HG02938 (cell line): ENCODE data around the gene SNED1.

Source experiments
- ATAC-seq: cut with Tn5 transposase; IDR thresholded peaks from one replicate; pipeline ENCODE4 v1.9.1; 2021; ENCODE audit warnings: mild to moderate bottlenecking, moderate library complexity; ENCODE audit not compliant: unreplicated experiment

SNED1 gene

DNA sequence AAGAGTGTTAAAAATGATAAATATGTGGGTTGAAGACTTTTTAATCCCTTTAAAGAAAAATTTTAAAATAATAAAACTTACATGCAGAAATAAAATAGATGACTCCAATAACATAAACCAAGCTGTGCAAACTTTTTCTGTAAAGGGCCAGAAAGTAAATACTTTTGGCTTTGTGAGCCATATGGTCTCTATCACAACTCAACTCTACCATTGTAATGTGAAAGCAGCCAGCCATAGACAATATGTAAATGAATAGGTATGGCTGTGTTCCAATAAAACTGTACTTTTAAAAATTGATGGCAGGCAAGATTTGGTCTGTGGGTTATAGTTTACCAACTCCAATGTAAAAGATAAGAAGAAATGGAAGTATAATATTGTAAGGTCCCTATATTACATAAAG, 45.2 kb downstream of the SNED1 start:
- no peak for ATAC-seq

DNA sequence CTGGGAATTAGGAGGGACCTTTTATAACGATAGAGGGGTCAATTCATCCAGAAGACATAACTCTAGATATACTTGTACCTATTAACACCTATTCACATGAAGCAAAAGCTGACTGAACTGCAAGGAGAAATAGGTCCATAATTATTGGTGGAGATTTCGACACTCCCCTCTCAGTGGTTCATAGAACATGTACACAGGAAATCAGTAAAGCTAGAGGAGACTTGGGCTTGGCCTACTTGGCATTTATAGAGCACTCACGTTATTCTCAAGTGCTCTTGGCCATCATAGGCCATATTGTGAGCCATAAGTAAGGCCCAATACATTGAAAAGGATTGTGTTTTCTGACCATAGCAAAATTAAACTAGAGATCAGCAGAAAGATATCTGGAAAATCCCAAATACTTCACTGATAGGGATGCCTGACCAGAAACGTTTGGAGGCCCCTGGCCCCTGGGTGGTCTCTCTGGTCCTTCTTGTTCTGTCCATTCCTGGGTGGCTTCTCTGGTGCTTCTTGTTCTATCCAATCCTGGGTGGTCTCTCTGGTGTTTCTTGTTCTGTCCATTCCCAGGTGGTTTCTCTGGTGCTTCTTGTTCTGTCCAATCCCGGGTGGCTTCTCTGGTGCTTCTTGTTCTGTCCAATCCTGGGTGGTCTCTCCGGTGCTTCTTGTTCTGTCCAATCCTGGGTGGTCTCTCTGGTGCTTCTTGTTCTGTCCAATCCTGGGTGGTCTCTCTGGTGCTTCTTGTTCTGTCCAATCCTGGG, 49.0 kb downstream of the SNED1 start:
- no peak for ATAC-seq

DNA sequence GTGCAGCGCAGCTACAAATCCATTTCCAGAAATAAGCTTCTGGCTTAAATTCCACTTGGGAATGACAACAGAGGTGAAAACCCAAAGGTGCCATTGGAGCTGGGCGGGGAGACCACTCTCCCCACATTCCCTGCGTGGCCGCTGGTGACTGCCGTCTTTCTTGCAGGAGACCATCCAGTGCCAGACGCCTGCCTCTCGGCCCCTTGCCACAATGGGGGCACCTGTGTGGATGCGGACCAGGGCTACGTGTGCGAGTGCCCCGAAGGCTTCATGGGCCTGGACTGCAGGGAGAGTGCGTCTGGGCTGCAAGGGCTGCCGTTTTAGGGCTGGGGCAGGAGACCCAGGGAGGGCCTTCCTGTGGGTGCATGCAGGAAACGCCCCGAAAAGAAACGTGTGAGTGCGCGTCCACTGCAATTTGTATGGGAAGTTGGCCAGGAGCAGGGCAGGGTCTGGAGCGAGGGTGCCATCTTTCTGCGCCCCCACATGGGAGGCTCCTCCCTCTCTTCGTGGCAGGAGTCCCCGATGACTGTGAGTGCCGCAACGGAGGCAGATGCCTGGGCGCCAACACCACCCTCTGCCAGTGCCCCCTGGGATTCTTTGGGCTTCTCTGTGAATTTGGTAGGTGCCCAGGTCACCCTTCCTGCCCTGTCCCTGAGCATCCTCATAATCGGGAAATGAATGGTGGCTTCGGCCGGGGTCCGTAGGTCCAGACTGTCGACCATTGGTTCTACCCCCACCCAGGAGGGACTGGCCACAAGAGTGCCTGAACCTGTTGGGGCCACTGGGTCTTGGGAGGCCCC, 49.9 kb downstream of the SNED1 start:
- ATAC-seq, result no peak

DNA sequence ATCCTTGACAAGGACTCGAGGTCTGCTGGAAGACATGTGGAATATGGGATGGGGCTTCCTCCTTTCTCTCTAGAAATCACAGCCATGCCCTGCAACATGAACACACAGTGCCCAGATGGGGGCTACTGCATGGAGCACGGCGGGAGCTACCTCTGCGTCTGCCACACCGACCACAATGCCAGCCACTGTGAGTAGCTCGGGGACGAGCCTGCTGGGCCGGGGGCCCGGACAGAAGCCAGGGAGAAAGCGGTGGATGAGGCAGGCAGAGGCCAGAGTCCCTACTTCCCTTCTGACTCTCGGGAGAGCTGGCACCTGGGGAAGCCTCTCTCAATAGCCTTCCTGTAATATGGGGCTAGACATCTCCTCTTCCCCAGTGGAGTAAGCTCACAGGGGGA, 50.5 kb downstream of the SNED1 start:
- ATAC-seq, result no peak

DNA sequence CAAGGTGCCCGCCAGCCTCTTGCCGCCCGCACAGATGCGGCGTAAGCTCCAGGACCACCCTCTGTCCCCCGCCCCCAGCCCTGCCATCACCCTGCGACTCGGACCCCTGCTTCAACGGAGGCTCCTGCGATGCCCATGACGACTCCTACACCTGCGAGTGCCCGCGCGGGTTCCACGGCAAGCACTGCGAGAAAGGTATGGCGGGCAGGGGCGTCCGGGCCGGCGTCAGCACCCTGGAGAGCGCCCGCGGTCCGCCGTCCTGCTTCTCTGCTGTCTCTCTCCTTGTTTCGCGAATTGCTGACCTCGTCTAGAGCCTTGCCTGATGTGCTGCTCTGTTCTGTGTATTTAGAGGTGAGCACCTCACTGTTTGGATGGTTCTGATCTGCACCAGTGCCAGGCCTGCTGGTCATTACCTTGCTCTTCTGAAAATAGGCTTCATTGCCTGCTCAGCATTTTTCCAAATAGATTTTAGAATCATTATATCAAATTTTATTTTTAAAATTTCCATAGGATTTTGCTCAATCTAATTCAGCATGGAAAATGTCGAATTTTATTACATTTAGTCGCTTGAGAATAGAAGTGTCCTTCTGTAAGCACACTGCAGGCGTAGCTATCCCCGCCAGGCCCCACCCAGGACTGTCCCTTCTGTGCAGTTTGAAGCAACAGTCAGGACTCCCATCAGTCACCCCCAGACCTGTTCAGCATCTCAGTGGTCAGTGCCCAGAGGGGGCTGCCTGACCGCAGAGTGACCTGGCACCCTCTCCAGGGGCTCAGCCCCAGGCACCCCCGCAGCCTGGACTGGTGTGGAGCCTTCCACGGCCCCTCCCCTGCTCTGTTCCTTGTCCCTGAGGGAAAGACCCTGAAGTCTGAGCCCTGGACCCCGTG, 51.6 kb downstream of the SNED1 start:
- no peak for ATAC-seq

DNA sequence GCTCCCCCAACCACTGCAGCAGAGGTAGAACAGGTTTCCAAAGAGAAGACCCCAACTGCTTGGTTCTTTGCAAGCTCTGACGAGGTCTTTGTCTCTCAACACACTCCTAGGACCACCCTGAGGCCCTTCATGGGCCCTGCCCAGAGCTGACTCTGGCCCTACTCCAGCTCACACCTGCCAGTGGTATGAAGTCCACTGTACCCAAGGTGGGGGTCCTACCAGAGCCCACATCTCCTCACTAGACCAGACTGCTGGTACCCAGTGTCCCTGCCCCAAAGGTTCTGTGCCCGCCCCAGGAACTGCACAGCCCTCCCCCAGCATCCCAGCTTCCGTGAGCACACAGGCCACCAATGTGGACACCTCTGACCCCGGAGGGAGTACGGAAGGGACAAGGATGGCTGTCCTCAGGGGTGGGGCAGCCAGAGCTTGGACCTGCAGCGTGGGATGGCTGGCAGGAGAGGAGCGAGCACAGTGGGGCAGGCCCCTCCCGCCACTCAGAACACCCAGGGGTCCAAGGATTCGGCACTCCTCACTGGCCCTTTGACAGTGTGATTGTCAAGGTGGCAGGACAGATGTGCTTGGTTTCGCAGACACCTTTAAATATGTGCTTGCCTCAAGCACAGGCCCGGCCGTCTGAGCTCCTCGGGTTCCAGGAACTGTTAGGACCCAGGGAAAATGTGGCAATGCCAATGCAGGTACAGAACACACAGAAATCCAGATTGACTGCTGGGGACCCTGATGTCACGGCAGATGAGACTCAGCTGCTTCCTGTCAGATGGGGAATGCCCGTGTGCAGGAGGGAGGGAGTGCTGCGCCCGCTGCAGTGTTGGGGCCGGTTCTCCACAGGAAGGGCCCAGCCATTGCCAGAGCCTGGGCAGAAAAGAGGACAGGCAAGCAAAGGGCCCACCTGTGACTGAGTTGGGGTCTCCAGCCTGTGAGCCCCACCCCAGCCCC, 52.5 kb downstream of the SNED1 start:
- no peak for ATAC-seq

DNA sequence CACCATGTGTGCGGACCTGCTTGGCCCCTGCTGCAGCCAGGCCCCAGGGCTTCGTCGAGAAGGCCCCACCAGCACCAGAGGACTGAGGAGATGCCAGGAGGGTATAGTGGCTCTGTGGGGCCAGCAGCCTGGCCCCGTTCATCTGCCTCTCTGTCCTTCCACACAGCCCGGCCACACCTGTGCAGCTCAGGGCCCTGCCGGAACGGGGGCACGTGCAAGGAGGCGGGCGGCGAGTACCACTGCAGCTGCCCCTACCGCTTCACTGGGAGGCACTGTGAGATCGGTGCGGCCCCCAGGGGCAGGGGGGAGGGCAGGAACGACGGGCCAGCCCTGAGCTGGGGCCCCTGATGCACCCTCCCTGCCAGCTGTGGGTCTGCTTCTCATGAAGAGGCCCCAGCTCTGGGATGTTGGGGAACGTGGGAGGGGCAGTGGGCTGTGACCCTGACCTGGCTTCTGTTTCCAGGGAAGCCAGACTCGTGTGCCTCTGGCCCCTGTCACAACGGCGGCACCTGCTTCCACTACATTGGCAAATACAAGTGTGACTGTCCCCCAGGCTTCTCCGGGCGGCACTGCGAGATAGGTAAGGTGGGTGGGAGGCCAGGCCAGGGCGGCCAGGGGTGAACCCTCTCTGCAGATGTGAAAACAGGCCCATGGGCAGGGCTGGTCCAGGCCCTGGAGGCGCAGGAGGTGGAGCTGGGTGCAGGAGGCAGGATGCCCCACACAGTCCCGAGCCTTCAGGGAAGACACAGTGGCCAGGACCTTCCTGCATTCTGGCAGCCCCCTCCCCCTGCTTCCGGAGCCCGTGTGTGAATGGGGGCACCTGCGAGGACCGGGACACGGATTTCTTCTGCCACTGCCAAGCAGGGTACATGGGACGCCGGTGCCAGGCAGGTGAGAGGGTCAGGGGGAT, 53.4 kb downstream of the SNED1 start:
- ATAC-seq, result no peak

DNA sequence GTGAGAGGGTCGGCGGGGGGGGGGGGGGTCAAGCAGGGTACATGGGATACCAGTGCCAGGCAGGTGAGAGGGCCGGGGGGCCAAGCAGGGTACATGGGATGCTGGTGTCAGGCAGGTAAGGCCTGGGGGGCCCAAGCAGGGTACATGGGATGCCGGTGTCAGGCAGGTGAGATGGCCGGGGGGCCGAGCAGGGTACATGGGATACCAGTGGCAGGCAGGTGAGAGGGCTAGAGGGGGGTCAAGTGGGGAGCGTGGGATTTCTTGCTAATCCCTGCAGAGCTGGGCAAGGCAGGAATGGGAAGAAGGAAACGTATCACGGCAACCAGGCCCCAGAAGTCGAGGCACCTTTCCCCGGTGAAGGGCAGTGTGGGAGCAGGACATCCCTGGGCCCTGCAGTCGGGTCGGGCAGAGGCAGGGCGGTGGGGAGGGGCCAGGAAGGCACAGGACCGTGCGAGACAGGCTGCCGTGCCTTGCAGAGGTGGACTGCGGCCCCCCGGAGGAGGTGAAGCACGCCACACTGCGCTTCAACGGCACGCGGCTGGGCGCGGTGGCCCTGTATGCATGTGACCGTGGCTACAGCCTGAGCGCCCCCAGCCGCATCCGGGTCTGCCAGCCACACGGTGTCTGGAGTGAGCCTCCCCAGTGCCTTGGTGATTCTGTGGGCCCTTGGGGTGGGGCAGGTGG, 54.4 kb downstream of the SNED1 start:
- no peak for ATAC-seq

DNA sequence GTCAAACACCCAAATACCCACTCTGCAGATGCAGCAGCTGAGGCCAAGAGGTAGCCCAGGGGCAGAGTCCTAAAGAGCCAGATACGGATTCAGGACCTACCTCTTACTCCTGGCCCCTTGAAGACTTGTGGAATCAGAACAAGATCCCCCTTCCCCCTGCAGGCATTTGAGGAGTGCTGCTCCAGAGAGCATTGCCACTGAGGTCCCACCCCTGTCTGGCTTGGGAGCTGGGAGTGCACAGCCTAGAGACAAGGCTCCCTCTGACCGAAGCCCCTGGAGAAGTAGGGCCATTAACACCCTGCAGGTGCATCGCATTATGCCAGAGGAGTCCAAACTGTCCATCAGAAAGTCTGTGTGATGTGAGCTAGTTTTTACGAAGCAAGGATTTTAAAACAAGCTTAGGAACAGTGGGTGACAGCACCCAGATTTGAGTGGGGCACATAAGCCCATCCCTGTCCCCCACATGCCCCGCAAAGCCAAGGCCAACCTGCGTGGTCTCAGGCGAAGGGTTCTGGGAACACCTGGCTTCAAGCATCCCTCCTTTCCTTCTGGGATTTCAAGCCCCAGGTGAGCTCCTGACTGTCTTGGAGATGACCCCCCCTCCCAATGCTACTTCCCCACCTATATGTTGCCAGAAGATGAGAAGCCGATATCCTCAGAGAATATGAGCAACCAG, 55.3 kb downstream of the SNED1 start:
- no peak for ATAC-seq

DNA sequence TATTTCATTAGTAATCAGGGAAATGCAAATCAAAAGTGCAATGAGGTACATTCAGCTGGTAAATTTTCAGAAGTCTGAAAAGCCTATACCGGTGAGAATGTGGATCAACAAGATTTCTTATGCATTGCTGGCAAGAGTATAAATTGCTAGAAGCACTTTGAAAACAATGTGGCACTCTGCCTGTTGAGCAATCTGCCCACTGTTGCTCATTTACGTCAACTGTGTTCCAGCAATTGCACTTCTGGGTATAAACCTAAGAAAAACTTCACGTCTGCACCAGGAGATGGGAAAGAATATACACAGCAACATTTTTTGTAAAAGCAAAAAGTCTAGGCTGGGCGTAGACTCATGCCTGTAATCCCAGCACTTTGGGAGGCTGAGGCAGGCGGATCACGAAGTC, 62.9 kb downstream of the SNED1 start:
- no peak for ATAC-seq

DNA sequence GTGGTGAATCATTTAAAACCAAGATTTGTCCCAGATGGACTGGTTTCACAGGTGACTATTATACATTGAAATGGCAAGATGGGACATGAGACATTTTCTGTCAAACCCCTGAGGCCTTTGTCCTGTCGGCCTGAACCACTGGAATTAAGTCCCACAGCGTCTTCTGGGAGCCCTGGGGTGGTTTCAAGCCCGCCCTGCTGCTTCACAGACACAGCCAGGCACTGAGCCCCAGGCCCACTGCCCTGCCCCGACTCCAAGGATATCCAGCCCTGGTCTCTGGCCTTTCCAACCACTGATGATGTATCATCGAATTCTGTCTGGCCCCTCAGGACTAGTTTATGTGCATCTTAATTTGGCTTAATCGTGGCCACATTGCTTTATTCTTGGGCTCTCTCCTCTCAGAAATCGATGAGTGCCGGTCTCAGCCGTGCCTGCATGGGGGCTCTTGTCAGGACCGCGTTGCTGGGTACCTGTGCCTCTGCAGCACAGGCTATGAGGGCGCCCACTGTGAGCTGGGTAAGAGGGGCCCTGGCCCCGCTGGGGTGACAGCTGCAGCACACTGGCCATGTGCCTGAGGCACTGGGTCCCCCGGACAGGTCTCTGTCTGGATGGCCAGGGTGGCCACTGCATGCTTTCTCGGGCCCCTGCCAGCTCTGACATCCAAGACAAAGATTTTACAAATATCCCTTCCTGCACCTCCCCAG, 64.1 kb downstream of the SNED1 start:
- no peak for ATAC-seq

DNA sequence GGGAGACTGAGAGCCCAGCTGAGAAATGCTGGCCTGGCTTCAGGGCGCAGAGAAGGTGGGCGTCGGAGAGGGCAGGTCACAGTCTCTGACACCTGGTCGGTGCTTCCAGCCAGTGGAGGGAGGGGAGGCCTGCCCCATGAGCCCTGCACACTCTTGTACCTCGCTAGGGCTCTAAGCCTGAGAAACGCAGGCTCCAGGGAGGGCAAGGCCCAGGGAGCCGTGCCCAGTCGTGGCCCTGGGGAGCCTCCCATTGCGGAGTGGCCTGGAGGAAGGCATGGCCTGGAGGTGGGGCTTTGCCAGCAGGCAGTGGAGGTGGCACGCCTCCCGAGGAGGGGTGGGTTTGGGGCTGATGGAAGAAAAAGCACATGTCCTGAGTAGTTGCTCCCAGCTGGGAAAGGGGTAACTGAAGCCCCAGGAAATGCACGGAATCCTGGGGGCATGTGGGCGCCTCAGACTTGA, 64.7 kb downstream of the SNED1 start:
- no peak for ATAC-seq

DNA sequence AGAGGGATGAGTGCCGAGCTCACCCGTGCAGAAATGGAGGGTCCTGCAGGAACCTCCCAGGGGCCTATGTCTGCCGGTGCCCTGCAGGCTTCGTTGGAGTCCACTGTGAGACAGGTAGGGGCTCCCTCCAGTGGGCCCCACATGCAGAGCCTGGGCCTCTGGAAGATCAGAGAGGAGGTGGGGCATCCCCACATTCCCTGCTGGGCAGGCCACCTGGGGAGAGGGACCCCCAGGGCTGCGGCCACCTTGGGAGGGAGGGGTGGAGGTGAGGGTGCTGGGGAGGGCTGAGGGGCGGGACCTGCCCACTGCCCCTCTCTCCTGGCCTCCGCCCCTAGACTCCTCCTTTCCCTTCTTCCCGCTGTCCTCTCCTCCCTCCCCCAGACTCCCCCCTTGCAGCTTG, 65.2 kb downstream of the SNED1 start:
- no peak for ATAC-seq

DNA sequence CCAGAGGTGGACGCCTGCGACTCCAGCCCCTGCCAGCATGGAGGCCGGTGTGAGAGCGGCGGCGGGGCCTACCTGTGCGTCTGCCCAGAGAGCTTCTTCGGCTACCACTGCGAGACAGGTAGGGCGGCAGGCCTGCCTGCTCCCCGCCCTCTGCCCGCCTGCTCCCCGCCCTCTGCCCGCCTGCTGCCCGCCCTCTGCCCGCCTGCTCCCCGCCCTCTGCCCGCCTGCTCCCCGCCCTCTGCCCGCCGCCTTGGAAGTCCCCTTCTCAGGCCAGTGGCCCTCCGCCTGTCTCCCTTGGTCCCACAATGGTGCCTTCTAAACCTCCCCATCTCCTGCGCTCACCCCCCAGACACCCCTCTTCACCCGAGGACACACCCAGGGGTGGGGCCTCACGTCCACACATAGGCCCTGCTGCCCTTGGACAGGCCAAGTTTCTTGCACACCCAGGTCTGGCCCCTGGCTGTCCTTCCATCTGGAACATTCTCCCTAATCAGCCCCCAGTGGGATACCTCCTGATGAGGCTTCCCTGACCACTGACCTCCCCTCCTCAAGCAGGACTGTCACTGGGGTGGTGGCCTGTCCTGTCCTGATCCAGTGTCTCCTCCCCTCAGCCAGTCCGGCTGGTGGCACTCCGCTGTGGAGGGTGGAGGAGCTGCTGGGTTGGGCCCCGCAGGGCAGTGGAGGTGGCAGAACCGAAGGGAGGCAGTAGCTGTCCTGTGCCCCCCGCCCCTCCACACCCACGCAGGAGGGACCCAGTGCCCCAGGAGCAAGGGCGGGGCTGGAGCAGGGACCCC, 65.8 kb downstream of the SNED1 start:
- no peak for ATAC-seq

DNA sequence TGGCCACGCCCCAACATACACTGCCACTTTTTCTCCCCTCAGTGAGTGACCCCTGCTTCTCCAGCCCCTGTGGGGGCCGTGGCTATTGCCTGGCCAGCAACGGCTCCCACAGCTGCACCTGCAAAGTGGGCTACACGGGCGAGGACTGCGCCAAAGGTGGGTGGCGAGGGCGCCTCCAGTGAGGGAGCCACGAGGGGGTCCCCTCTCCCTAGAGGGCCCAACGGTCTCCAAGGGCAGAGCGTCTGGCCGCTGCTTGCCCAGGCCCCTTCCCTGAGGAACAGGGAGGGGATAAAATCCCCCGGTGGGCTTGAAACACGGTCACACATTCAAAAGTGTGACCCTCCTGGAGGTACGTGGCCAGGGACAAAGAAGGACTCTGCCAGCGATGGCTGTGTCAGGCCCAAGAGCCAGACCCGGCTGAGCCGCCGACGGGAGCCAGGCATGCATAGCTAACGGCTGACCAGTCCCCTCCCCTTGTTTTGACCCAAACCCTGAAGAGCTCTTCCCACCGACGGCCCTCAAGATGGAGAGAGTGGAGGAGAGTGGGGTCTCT, 66.5 kb downstream of the SNED1 start:
- ATAC-seq, result no peak

DNA sequence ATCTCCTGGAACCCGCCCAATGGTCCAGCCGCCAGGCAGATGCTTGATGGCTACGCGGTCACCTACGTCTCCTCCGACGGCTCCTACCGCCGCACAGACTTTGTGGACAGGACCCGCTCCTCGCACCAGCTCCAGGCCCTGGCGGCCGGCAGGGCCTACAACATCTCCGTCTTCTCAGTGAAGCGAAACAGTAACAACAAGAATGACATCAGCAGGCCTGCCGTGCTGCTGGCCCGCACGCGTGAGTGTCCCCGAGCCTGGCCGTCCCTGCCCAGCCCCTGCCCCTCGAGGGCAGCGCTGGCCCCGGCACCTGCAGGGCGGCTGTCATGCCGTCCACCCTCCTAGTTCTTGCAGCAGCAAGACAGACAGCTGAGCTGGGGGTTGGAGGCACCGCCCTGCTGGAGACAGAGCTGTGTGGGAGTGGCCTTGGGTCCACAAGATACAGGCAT, 67.0 kb downstream of the SNED1 start:
- ATAC-seq, result no peak
